Upper lobe of right lung (tissue), 1 donor: Measurements from ENCODE around the gene RASA4. TPM values are rescaled to one million over a fixed set of nuclear protein-coding genes. Genes with fewer than 3 reads are reported as not detected.
A peak's percentile ranks its signal among the peaks of the same experiment; 100 is the strongest.
"Not testable (repeated sequence)": the region's sequence is repeated elsewhere in the genome, so short reads cannot be mapped to it uniquely, and the experiment has no call there.

Experiments
- ATAC-seq: fragments of 200-7000 bp; cut with Tn5 transposase; one replicate; pipeline ENCODE4 v1.9.1; 2020; ENCODE audit warnings: mild to moderate bottlenecking, moderate library complexity
- DNase-seq: peaks from one replicate; pipeline ENCODE4 v3.0.0-alpha.2; 2020
- H3K27ac ChIP-seq: fragments of 200-600 bp; one replicate; pipeline ENCODE4 v1.8.0; 2022
- H3K27me3 ChIP-seq: fragments of 200-600 bp; one replicate; pipeline ENCODE4 v1.8.0; 2022; ENCODE audit warnings: mild to moderate bottlenecking
- H3K36me3 ChIP-seq: fragments of 200-600 bp; one replicate; pipeline ENCODE4 v1.8.0; 2022
- H3K4me1 ChIP-seq: fragments of 200-600 bp; one replicate; pipeline ENCODE4 v1.8.0; 2022
- H3K4me3 ChIP-seq: fragments of 200-600 bp; one replicate; pipeline ENCODE4 v1.8.0; 2022; ENCODE audit warnings: mild to moderate bottlenecking
- H3K9me3 ChIP-seq: fragments of 200-600 bp; one replicate; pipeline ENCODE4 v1.8.0; 2022
- CTCF ChIP-seq: fragments of 200-600 bp; IDR thresholded peaks from one replicate; pipeline ENCODE4 v1.8.0; 2022; ENCODE audit warnings: antibody characterized with exemption
- intact Hi-C: fragments of 100-400 bp; cut with DNase I; formaldehyde crosslinking; loops from one replicate; pipeline ENCODE4 v1.11.0; 2022
- total RNA-seq: library from RNA; stranded (reverse); fragmentation: NEBNext Ultra II Directional; extraction: Animal tissue kit (Norgen Biotek cat#: 25700); gene quantifications from one replicate; pipeline ENCODE4 v1.2.1, GENCODE V29; 2021
- donor health status: DM: no; HTN: yes; CAD: no; lungs with severe emphysema.

Gene RASA4
- total RNA-seq, 1 donor from 2014 or later = 78.8 TPM

- H3K27ac ChIP-seq, intact Hi-C loops, H3K4me1 ChIP-seq, H3K4me3 ChIP-seq, H3K36me3 ChIP-seq, H3K9me3 ChIP-seq, H3K27me3 ChIP-seq: not testable (repeated sequence)
- peak; percentile 86 for ATAC-seq
- DNase-seq = peak; percentile 92
Observed at GRCh38 chr7:102592477-102593019, 24.0 kb downstream of the RASA4 start.

- H3K27ac ChIP-seq, DNase-seq, H3K27me3 ChIP-seq, H3K36me3 ChIP-seq, intact Hi-C loops, H3K4me3 ChIP-seq, H3K9me3 ChIP-seq, H3K4me1 ChIP-seq: not testable (repeated sequence)
- peak; percentile 71 for ATAC-seq
Observed at GRCh38 chr7:102589857-102590256, 26.7 kb downstream of the RASA4 start.

- H3K4me3 ChIP-seq, intact Hi-C loops, H3K9me3 ChIP-seq, H3K27ac ChIP-seq, ATAC-seq, H3K4me1 ChIP-seq, H3K36me3 ChIP-seq, DNase-seq, H3K27me3 ChIP-seq: not testable (repeated sequence)
Observed at GRCh38 chr7:102583495-102583894, 33.1 kb downstream of the RASA4 start.

- H3K27ac ChIP-seq, H3K27me3 ChIP-seq, DNase-seq, ATAC-seq, H3K36me3 ChIP-seq, H3K4me3 ChIP-seq, intact Hi-C loops, H3K9me3 ChIP-seq, H3K4me1 ChIP-seq: not testable (repeated sequence)
Observed at GRCh38 chr7:102581722-102582121, 34.8 kb downstream of the RASA4 start.

- ATAC-seq (peak; percentile 31), DNase-seq (peak; percentile 64)
- H3K4me3 ChIP-seq, H3K27me3 ChIP-seq, H3K36me3 ChIP-seq, H3K27ac ChIP-seq, intact Hi-C loops, H3K9me3 ChIP-seq, H3K4me1 ChIP-seq: not testable (repeated sequence)
Observed at GRCh38 chr7:102578486-102578885, 38.1 kb downstream of the RASA4 start.

GRCh38 chr7:102577315-102578240 is 39.0 kb downstream of the RASA4 start:
- H3K9me3 ChIP-seq, DNase-seq, H3K36me3 ChIP-seq, H3K4me3 ChIP-seq, H3K27me3 ChIP-seq, H3K27ac ChIP-seq, intact Hi-C loops, H3K4me1 ChIP-seq: not testable (repeated sequence)
- peak; percentile 3 for ATAC-seq

- ATAC-seq, DNase-seq, H3K36me3 ChIP-seq, H3K27ac ChIP-seq, H3K27me3 ChIP-seq, H3K4me3 ChIP-seq, H3K4me1 ChIP-seq, H3K9me3 ChIP-seq, intact Hi-C loops: not testable (repeated sequence)
Observed at GRCh38 chr7:102576363-102576762, 40.2 kb downstream of the RASA4 start.

- peak; percentile 3 for ATAC-seq
- H3K4me3 ChIP-seq, H3K36me3 ChIP-seq, DNase-seq, H3K27me3 ChIP-seq, H3K9me3 ChIP-seq, intact Hi-C loops, H3K4me1 ChIP-seq, H3K27ac ChIP-seq: not testable (repeated sequence)
Observed at GRCh38 chr7:102574607-102575006, 41.9 kb downstream of the RASA4 start.

GRCh38 chr7:102572261-102573239 is 44.0 kb downstream of the RASA4 start, which contains the start of gene POLR2J3:
Gene POLR2J3 (minus strand): TSS chr7:102572583. CDS start chr7:102572521, 62 bp downstream.
- H3K9me3 ChIP-seq, intact Hi-C loops, H3K36me3 ChIP-seq, H3K4me1 ChIP-seq, H3K27me3 ChIP-seq: not testable (repeated sequence)
- Histone ChIP-seq H3K4me3 (peak within 1 kb of the TSS; percentile 72), H3K27ac (peak within 1 kb of the TSS; percentile 80)
- peak; percentile 97 for ATAC-seq
- TF ChIP-seq CTCF = peak; percentile 65
- peak; percentile 99 for DNase-seq

GRCh38 chr7:102568620-102569019 is 47.9 kb downstream of the RASA4 start:
- H3K4me1 ChIP-seq, intact Hi-C loops, H3K9me3 ChIP-seq, H3K27me3 ChIP-seq, ATAC-seq, H3K36me3 ChIP-seq, H3K27ac ChIP-seq, H3K4me3 ChIP-seq: not testable (repeated sequence)
- peak; percentile 59 for DNase-seq

GRCh38 chr7:102550808-102551422 is 65.6 kb downstream of the RASA4 start, which contains the start of gene SPDYE2:
Gene SPDYE2 (plus strand): TSS chr7:102551226. CDS start chr7:102553256, 2,030 bp downstream.
- DNase-seq, H3K27me3 ChIP-seq, H3K4me1 ChIP-seq, H3K4me3 ChIP-seq, intact Hi-C loops, H3K27ac ChIP-seq, H3K36me3 ChIP-seq, H3K9me3 ChIP-seq: not testable (repeated sequence)
- ATAC-seq = peak; percentile 50

GRCh38 chr7:102546353-102546752 is 70.2 kb downstream of the RASA4 start:
- ATAC-seq, H3K9me3 ChIP-seq, H3K36me3 ChIP-seq, DNase-seq, H3K4me1 ChIP-seq, H3K27ac ChIP-seq, intact Hi-C loops, H3K4me3 ChIP-seq, H3K27me3 ChIP-seq: not testable (repeated sequence)
